Measurements from ENCODE around the gene SSTR5.

- TF ChIP-seq CTCF (IDR thresholded peaks at IDR 0.05) (no peak), ZFX (IDR thresholded peaks at IDR 0.05; ENCODE audit: borderline replicate concordance) (no peak)
These were observed 40.9 kb upstream of the SSTR5 start for GRCh38 chr16:1031666-1032065.

Measured in 22Rv1 (cell line).